Upper lobe of right lung (tissue), 1 donor: ENCODE data around the gene TBC1D32. TPM values are rescaled to one million over a fixed set of nuclear protein-coding genes. Genes with fewer than 3 reads are reported as not detected.

ENCODE experiments used
- ATAC-seq: fragments of 200-7000 bp; cut with Tn5 transposase; one replicate; pipeline ENCODE4 v1.9.1; 2020; ENCODE audit warnings: mild to moderate bottlenecking, moderate library complexity
- DNase-seq: peaks from one replicate; pipeline ENCODE4 v3.0.0-alpha.2; 2020
- H3K27ac ChIP-seq: fragments of 200-600 bp; one replicate; pipeline ENCODE4 v1.8.0; 2022
- H3K27me3 ChIP-seq: fragments of 200-600 bp; one replicate; pipeline ENCODE4 v1.8.0; 2022; ENCODE audit warnings: mild to moderate bottlenecking
- H3K36me3 ChIP-seq: fragments of 200-600 bp; one replicate; pipeline ENCODE4 v1.8.0; 2022
- H3K4me1 ChIP-seq: fragments of 200-600 bp; one replicate; pipeline ENCODE4 v1.8.0; 2022
- H3K4me3 ChIP-seq: fragments of 200-600 bp; one replicate; pipeline ENCODE4 v1.8.0; 2022; ENCODE audit warnings: mild to moderate bottlenecking
- H3K9me3 ChIP-seq: fragments of 200-600 bp; one replicate; pipeline ENCODE4 v1.8.0; 2022
- intact Hi-C: fragments of 100-400 bp; cut with DNase I; formaldehyde crosslinking; loops from one replicate; pipeline ENCODE4 v1.11.0; 2022
- total RNA-seq: library from RNA; stranded (reverse); fragmentation: NEBNext Ultra II Directional; extraction: Animal tissue kit (Norgen Biotek cat#: 25700); gene quantifications from one replicate; pipeline ENCODE4 v1.2.1, GENCODE V29; 2021
- TF ChIP-seq, protein P1 (sequence below): fragments of 200-600 bp; IDR thresholded peaks from one replicate; pipeline ENCODE4 v1.8.0; 2022; ENCODE audit warnings: antibody characterized with exemption
- donor health status: DM: no; HTN: yes; CAD: no; lungs with severe emphysema.

The TBC1D32 gene
- total RNA-seq, 1 donor from 2014 or later: 5.4 TPM

DNA sequence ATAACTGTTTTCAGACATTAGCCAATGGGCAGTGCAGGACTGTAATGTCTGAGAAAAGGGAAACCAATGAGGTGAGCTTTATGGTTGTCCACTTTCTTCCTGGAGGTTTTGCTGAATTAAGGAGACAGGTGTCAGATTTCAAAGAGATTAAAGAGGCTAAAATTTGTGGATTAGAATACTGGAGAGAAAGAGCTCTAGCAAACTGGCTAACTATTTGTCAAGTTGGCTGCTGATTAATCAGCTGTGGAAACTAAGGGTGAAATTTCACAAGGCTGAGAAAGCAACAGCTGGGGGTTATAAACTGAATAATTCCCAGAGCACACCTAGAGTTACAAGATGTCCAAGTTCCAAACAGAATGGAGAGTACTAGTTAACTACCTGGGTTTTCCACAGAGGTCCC is 198.9 kb downstream of the TBC1D32 start:
- Histone ChIP-seq H3K4me3 (no peak overlapping the region), H3K27me3 (no peaks in the 10 kb centered on the region), H3K36me3 (no peaks in the 10 kb centered on the region), H3K4me1 (no peaks in the 10 kb centered on the region), H3K27ac (no peak overlapping the region), H3K9me3 (no peaks in the 10 kb centered on the region)
- no peak for ATAC-seq
- no peak for DNase-seq
- TF ChIP-seq, protein P1, sequence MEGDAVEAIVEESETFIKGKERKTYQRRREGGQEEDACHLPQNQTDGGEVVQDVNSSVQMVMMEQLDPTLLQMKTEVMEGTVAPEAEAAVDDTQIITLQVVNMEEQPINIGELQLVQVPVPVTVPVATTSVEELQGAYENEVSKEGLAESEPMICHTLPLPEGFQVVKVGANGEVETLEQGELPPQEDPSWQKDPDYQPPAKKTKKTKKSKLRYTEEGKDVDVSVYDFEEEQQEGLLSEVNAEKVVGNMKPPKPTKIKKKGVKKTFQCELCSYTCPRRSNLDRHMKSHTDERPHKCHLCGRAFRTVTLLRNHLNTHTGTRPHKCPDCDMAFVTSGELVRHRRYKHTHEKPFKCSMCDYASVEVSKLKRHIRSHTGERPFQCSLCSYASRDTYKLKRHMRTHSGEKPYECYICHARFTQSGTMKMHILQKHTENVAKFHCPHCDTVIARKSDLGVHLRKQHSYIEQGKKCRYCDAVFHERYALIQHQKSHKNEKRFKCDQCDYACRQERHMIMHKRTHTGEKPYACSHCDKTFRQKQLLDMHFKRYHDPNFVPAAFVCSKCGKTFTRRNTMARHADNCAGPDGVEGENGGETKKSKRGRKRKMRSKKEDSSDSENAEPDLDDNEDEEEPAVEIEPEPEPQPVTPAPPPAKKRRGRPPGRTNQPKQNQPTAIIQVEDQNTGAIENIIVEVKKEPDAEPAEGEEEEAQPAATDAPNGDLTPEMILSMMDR: no peak
- intact Hi-C loops: no loop called here

DNA sequence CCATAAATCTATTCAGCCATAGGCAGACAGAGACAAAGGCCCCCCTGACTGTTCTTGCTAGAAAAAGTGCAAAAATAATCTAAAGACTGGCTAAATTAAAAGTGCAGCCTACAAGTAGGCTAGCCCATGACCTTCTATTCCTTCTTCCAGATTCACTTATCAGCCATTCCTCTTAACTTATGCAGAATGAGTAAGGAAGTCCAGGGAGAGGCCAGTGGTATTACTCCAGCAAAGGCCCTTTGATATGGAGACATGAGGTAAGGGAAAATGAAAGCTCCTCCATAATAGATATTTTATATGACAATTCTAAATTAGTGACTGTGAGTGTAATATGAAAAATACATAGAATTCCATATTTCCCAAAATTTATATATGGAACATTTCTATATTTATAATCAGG is 199.4 kb downstream of the TBC1D32 start:
- H3K27me3 ChIP-seq: no peaks in the 10 kb centered on the region
- intact Hi-C loops: no loop called here
- TF ChIP-seq, protein P1: no peak
- ATAC-seq (no peak), DNase-seq (no peak)
- no peaks in the 10 kb centered on the region for H3K9me3 ChIP-seq
- no peak overlapping the region for H3K4me3 ChIP-seq
- H3K4me1 ChIP-seq: no peaks in the 10 kb centered on the region
- no peak overlapping the region for H3K27ac ChIP-seq
- no peaks in the 10 kb centered on the region for H3K36me3 ChIP-seq

DNA sequence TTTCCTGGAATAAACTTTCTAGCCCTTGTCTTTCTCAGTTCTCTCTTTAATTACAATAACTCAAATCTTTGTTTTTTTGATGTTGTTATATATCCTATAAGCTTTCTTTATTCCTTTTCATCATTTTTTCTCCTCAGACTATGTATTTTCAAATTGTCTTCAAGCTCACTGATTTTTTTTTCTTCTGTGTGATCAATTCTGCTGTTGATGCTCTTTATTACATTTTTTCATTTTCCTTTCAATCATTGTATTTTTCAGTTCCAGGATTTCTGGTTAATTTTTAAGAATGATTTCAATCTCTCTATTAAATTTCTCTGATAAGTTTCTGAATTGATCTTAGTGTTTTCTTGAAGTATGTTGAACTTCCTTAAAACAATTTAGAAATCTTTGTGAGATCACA is 209.7 kb downstream of the TBC1D32 start:
- DNase-seq (no peak), ATAC-seq (no peak)
- no peaks in the 10 kb centered on the region for H3K36me3 ChIP-seq
- intact Hi-C loops: no loop called here
- no peaks in the 10 kb centered on the region for H3K9me3 ChIP-seq
- no peak overlapping the region for H3K27ac ChIP-seq
- H3K4me3 ChIP-seq: no peak overlapping the region
- TF ChIP-seq, protein P1: no peak
- H3K4me1 ChIP-seq: no peaks in the 10 kb centered on the region
- no peaks in the 10 kb centered on the region for H3K27me3 ChIP-seq

DNA sequence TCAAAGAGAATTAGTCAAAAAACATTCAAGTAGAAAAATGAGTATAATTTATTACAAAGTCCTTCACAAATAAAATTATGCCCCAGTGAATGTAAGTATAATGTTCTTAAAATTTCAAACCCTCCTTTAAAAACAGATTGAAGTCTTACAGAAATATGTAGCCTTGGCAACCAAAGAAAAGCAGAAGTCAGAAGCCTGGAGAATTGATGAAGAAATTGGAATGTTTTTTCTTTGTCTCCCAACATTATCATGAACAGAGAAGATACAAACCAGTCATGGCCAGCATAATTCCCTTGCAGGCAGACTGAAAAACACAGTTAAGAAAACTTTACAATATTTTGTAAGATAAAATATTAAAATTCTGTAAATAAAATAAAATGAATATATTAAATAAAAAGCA is 221.9 kb downstream of the TBC1D32 start:
- ATAC-seq (no peak), DNase-seq (no peak)
- Histone ChIP-seq H3K4me1 (no peaks in the 10 kb centered on the region), H3K27me3 (no peaks in the 10 kb centered on the region), H3K9me3 (no peaks in the 10 kb centered on the region), H3K36me3 (no peaks in the 10 kb centered on the region), H3K27ac (no peak overlapping the region), H3K4me3 (no peak overlapping the region)
- TF ChIP-seq, protein P1: no peak
- intact Hi-C loops: no loop called here

DNA sequence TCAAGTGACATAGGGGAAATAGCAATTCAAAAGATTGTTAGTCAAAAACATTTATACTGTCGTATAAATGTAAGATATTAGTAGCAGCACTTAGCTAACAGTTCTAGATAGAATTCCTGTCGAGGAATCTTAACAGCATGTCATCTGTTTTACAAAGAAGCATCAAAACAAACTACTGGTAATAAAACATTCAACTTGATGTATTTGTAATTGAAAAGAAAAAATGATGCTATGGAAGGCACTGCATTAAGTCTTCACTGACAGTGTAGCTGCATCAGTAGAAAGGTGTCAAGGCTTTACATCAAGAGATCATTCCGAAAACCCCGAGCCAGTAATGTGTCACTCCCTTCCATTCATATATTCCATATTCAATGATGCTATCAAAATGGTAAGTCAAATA is 223.5 kb downstream of the TBC1D32 start:
- TF ChIP-seq, protein P1: no peak
- Histone ChIP-seq H3K27me3 (no peaks in the 10 kb centered on the region), H3K4me3 (no peak overlapping the region), H3K36me3 (no peaks in the 10 kb centered on the region), H3K4me1 (no peaks in the 10 kb centered on the region), H3K9me3 (no peaks in the 10 kb centered on the region), H3K27ac (no peak overlapping the region)
- intact Hi-C loops: no loop called here
- DNase-seq (no peak), ATAC-seq (no peak)

DNA sequence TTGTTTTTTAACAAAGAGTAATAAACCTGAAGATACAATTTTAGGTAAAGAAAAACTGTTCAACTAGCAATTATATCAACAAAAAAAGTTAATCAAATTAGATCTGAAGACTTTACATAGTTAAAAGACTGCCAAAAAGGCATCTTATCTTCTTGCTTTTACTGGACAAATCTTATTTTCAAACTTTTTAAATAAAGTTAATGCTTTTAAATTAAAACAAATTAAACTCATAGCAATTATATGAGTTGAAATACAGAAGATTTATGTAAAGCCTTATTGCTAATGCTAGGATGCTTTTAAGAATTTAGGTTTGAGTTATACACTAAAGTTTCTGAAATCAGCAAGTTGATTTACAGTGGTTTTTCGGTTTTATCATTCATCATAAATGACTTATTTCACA is 227.3 kb downstream of the TBC1D32 start:
- TF ChIP-seq, protein P1: no peak
- Histone ChIP-seq H3K4me3 (no peak overlapping the region), H3K4me1 (no peaks in the 10 kb centered on the region), H3K9me3 (no peaks in the 10 kb centered on the region), H3K36me3 (no peaks in the 10 kb centered on the region), H3K27ac (no peak overlapping the region), H3K27me3 (no peaks in the 10 kb centered on the region)
- intact Hi-C loops: no loop called here
- ATAC-seq (no peak), DNase-seq (no peak)
